Ishikawa (cell line): ENCODE results near the gene HNRNPH3.

ENCODE experiments used
- CREB1 ChIP-seq: IDR thresholded peaks from 2 replicates; pipeline ENCODE4 v1.6.1; 2012; ENCODE audit warnings: low read depth
- EGR1 ChIP-seq: IDR thresholded peaks from 2 replicates; pipeline ENCODE4 v1.6.1; 2012
- EP300 ChIP-seq: IDR thresholded peaks from 2 replicates; pipeline ENCODE4 v1.6.1; 2012; ENCODE audit warnings: borderline replicate concordance
- FOXM1 ChIP-seq: IDR thresholded peaks from 2 replicates; pipeline ENCODE4 v1.6.1; 2012; ENCODE audit warnings: low read depth, borderline replicate concordance
- NFIC ChIP-seq: IDR thresholded peaks from 2 replicates; pipeline ENCODE4 v1.6.1; 2012
- RAD21 ChIP-seq: IDR thresholded peaks from 2 replicates; pipeline ENCODE4 v1.6.1; 2012; ENCODE audit warnings: low read depth
- TAF1 ChIP-seq: IDR thresholded peaks from 2 replicates; pipeline ENCODE4 v1.6.1; 2012; ENCODE audit warnings: low read depth, mild to moderate bottlenecking
- TCF12 ChIP-seq: IDR thresholded peaks from 2 replicates; pipeline ENCODE4 v1.6.1; 2012; ENCODE audit warnings: low read depth
- TEAD4 ChIP-seq: IDR thresholded peaks from 2 replicates; pipeline ENCODE4 v1.6.1; 2012
- YY1 ChIP-seq: IDR thresholded peaks from 2 replicates; pipeline ENCODE4 v1.6.1; 2012; ENCODE audit warnings: low read depth
- TF ChIP-seq, protein P1 (sequence below): IDR thresholded peaks from 2 replicates; pipeline ENCODE4 v1.6.1; 2012; ENCODE audit warnings: low read depth, mild to moderate bottlenecking
- TF ChIP-seq, protein P2 (sequence below): IDR thresholded peaks from 2 replicates; pipeline ENCODE4 v1.6.1; 2012
- TF ChIP-seq, protein P3 (sequence below): IDR thresholded peaks from 2 replicates; pipeline ENCODE4 v1.6.1; 2012

DNA sequence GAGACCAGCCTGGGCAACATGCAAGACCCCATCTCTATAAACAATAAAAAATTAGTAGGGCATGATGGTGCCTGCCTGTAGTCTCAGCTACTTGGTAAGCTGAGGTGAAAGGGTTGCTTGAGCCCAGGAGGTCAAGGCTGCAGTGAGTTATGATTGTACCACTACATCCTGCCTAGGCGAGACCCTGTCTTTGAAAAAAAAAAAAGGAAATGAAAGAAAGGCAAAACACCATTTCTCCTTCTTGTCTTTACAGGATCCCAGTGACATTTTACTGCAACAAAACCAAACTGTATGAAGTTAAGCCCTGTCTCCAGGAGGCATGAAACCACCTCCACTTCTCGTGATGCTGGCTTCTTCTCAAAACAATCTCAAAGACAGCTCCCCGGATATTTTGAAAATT, 30.7 kb downstream of the HNRNPH3 start:
- TF ChIP-seq EGR1 (no peak), TCF12 (no peak), EP300 (no peak), RAD21 (no peak), YY1 (no peak), TEAD4 (no peak), CREB1 (no peak), TAF1 (no peak), NFIC (no peak), FOXM1 (no peak)
- TF ChIP-seq, protein P1, sequence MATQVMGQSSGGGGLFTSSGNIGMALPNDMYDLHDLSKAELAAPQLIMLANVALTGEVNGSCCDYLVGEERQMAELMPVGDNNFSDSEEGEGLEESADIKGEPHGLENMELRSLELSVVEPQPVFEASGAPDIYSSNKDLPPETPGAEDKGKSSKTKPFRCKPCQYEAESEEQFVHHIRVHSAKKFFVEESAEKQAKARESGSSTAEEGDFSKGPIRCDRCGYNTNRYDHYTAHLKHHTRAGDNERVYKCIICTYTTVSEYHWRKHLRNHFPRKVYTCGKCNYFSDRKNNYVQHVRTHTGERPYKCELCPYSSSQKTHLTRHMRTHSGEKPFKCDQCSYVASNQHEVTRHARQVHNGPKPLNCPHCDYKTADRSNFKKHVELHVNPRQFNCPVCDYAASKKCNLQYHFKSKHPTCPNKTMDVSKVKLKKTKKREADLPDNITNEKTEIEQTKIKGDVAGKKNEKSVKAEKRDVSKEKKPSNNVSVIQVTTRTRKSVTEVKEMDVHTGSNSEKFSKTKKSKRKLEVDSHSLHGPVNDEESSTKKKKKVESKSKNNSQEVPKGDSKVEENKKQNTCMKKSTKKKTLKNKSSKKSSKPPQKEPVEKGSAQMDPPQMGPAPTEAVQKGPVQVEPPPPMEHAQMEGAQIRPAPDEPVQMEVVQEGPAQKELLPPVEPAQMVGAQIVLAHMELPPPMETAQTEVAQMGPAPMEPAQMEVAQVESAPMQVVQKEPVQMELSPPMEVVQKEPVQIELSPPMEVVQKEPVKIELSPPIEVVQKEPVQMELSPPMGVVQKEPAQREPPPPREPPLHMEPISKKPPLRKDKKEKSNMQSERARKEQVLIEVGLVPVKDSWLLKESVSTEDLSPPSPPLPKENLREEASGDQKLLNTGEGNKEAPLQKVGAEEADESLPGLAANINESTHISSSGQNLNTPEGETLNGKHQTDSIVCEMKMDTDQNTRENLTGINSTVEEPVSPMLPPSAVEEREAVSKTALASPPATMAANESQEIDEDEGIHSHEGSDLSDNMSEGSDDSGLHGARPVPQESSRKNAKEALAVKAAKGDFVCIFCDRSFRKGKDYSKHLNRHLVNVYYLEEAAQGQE = no peak
- TF ChIP-seq, protein P2, sequence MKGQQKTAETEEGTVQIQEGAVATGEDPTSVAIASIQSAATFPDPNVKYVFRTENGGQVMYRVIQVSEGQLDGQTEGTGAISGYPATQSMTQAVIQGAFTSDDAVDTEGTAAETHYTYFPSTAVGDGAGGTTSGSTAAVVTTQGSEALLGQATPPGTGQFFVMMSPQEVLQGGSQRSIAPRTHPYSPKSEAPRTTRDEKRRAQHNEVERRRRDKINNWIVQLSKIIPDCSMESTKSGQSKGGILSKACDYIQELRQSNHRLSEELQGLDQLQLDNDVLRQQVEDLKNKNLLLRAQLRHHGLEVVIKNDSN = no peak
- TF ChIP-seq, protein P3, sequence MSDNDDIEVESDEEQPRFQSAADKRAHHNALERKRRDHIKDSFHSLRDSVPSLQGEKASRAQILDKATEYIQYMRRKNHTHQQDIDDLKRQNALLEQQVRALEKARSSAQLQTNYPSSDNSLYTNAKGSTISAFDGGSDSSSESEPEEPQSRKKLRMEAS = no peak
